ENCODE results near the gene SH3TC2. TPM values are rescaled to one million over a fixed set of nuclear protein-coding genes. Genes with fewer than 3 reads are reported as not detected.

The SH3TC2 gene
- total RNA-seq, 1 experiment from 2014 or later = 38.8 TPM

GRCh38 chr5:149043641-149044040 lies 19.2 kb downstream of the SH3TC2 start:
- H3K4me2 ChIP-seq = no peak overlapping the region
- H3K36me3 ChIP-seq (ENCODE audit: low read depth) = peaks cover 58% of the 10 kb centered on the region; the same call in 1 of the 2 replicates
- H3K4me1 ChIP-seq (replicated peaks; ENCODE audit: insufficient read depth) = no peaks in the 10 kb centered on the region
- no peak overlapping the region for H2AFZ ChIP-seq
- no peaks in the 10 kb centered on the region for H3K9me2 ChIP-seq (ENCODE audit: insufficient read depth)
- no peaks in the 10 kb centered on the region for H3K9me3 ChIP-seq (ENCODE audit: insufficient read depth, low read depth)
- intact Hi-C loops (cut with micrococcal nuclease; ENCODE audit: unreplicated experiment) = no loop called here
- H3F3A ChIP-seq (ENCODE audit: insufficient read depth, low read depth) = no peaks in the 10 kb centered on the region
- H3K27me3 ChIP-seq (ENCODE audit: insufficient read depth, low read depth) = no peaks in the 10 kb centered on the region
- H3K4me3 ChIP-seq = no peak overlapping the region
- H3K79me2 ChIP-seq (ENCODE audit: low read depth) = no peaks in the 10 kb centered on the region
- H3K27ac ChIP-seq = no peak overlapping the region
- no peaks in the 10 kb centered on the region for H4K20me1 ChIP-seq (ENCODE audit: insufficient read depth)
- TF ChIP-seq EZH2 (IDR thresholded peaks at IDR 0.05; ENCODE audit: low read depth) = no peak
- no peak for DNase-seq
- CTCF ChIA-PET = interaction anchor here (0.5 kb wide), 1 partner anchor 223 kb away, joined by 3 read pairs; no protein-coding TSS in a partner anchor
- no TSS peak for BruUV-seq (replicated peaks)
- POLR2A ChIA-PET (ENCODE audit: unreplicated experiment) = no interaction called here

- no peaks in the 10 kb centered on the region for H3K79me2 ChIP-seq (ENCODE audit: low read depth)
- no peaks in the 10 kb centered on the region for H3K9me3 ChIP-seq (ENCODE audit: insufficient read depth, low read depth)
- POLR2A ChIA-PET (ENCODE audit: unreplicated experiment) = no interaction called here
- no peak overlapping the region for H2AFZ ChIP-seq
- H3K4me2 ChIP-seq = no peak overlapping the region
- no TSS peak for BruUV-seq (replicated peaks)
- H3K27ac ChIP-seq = no peak overlapping the region
- H3K4me1 ChIP-seq (replicated peaks; ENCODE audit: insufficient read depth) = peaks cover 3% of the 10 kb centered on the region
- intact Hi-C loops (cut with micrococcal nuclease; ENCODE audit: unreplicated experiment) = no loop called here
- DNase-seq = no peak
- CTCF ChIA-PET = interaction anchor here (0.5 kb wide), 1 partner anchor 224 kb away, joined by 3 read pairs; no protein-coding TSS in a partner anchor
- H4K20me1 ChIP-seq (ENCODE audit: insufficient read depth) = no peaks in the 10 kb centered on the region
- peaks cover 59% of the 10 kb centered on the region; the same call in 1 of the 2 replicates for H3K36me3 ChIP-seq (ENCODE audit: low read depth)
- H3K27me3 ChIP-seq (ENCODE audit: insufficient read depth, low read depth) = no peaks in the 10 kb centered on the region
- TF ChIP-seq, protein P1, sequence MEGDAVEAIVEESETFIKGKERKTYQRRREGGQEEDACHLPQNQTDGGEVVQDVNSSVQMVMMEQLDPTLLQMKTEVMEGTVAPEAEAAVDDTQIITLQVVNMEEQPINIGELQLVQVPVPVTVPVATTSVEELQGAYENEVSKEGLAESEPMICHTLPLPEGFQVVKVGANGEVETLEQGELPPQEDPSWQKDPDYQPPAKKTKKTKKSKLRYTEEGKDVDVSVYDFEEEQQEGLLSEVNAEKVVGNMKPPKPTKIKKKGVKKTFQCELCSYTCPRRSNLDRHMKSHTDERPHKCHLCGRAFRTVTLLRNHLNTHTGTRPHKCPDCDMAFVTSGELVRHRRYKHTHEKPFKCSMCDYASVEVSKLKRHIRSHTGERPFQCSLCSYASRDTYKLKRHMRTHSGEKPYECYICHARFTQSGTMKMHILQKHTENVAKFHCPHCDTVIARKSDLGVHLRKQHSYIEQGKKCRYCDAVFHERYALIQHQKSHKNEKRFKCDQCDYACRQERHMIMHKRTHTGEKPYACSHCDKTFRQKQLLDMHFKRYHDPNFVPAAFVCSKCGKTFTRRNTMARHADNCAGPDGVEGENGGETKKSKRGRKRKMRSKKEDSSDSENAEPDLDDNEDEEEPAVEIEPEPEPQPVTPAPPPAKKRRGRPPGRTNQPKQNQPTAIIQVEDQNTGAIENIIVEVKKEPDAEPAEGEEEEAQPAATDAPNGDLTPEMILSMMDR (conservative IDR thresholded peaks at IDR 0.05) = no peak
- TF ChIP-seq EZH2 (IDR thresholded peaks at IDR 0.05; ENCODE audit: low read depth) = no peak
- no peaks in the 10 kb centered on the region for H3F3A ChIP-seq (ENCODE audit: insufficient read depth, low read depth)
- H3K9me2 ChIP-seq (ENCODE audit: insufficient read depth) = no peaks in the 10 kb centered on the region
- no peak overlapping the region for H3K4me3 ChIP-seq
Measured at GRCh38 chr5:149042865-149043264, 20.0 kb downstream of the SH3TC2 start.

DNA sequence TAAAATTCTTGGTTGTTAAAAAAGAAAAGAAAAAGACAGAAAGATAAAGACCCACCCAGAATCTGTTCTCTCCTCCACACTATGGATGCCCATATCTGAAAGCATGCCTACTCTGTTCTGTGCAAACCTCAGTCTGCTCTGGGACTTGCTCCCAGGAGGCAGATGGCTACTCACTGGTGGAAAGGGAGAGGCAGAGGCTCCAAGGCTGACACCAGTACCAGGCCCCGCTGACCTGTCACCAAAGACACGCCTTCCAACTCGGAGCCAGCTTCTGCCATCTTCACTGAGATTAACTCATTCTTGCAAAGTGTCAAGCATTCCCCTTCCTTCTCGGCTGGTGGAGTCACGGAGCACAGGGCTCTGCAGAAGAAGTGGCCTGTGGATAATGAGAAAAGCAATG lies 21.6 kb downstream of the SH3TC2 start:
- Histone ChIP-seq H3K9me2 (ENCODE audit: insufficient read depth) (no peaks in the 10 kb centered on the region), H3K4me2 (no peak overlapping the region), H3K36me3 (ENCODE audit: low read depth) (peaks cover 62% of the 10 kb centered on the region; the same call in 1 of the 2 replicates), H3K27me3 (ENCODE audit: insufficient read depth, low read depth) (no peaks in the 10 kb centered on the region), H2AFZ (no peak overlapping the region), H3K4me3 (no peak overlapping the region), H3K79me2 (ENCODE audit: low read depth) (no peaks in the 10 kb centered on the region), H4K20me1 (ENCODE audit: insufficient read depth) (no peaks in the 10 kb centered on the region), H3K9me3 (ENCODE audit: insufficient read depth, low read depth) (no peaks in the 10 kb centered on the region; the same call in 1 of the 2 replicates), H3K4me1 (replicated peaks; ENCODE audit: insufficient read depth) (peaks cover 19% of the 10 kb centered on the region), H3K27ac (no peak overlapping the region), H3F3A (ENCODE audit: insufficient read depth, low read depth) (peaks cover 11% of the 10 kb centered on the region; the same call in 1 of the 2 replicates)
- ChIA-PET POLR2A (ENCODE audit: unreplicated experiment) (no interaction called here), CTCF (no interaction called here)
- TF ChIP-seq, protein P1 (conservative IDR thresholded peaks at IDR 0.05) = no peak
- no peak for TF ChIP-seq EZH2 (IDR thresholded peaks at IDR 0.05; ENCODE audit: low read depth)
- intact Hi-C loops (cut with micrococcal nuclease; ENCODE audit: unreplicated experiment) = no loop called here
- BruUV-seq (replicated peaks) = no TSS peak
- DNase-seq = no peak

- ChIA-PET POLR2A (ENCODE audit: unreplicated experiment) (no interaction called here), CTCF (no interaction called here)
- intact Hi-C loops (cut with micrococcal nuclease; ENCODE audit: unreplicated experiment) = no loop called here
- no peaks in the 10 kb centered on the region for H3K79me2 ChIP-seq (ENCODE audit: low read depth)
- BruUV-seq (replicated peaks) = no TSS peak
- peaks cover 57% of the 10 kb centered on the region; the same call in 1 of the 2 replicates for H3K36me3 ChIP-seq (ENCODE audit: low read depth)
- H3K27me3 ChIP-seq (ENCODE audit: insufficient read depth, low read depth) = no peaks in the 10 kb centered on the region
- peaks cover 27% of the 10 kb centered on the region for H3K4me1 ChIP-seq (replicated peaks; ENCODE audit: insufficient read depth)
- no peak for DNase-seq
- TF ChIP-seq, protein P1 (conservative IDR thresholded peaks at IDR 0.05) = no peak
- TF ChIP-seq EZH2 (IDR thresholded peaks at IDR 0.05; ENCODE audit: low read depth) = no peak
- no peaks in the 10 kb centered on the region; the same call in 1 of the 2 replicates for H3K9me3 ChIP-seq (ENCODE audit: insufficient read depth, low read depth)
- no peak overlapping the region for H2AFZ ChIP-seq
- H3K27ac ChIP-seq = no peak overlapping the region
- H3K4me2 ChIP-seq = no peak overlapping the region
- H3K9me2 ChIP-seq (ENCODE audit: insufficient read depth) = no peaks in the 10 kb centered on the region
- H3F3A ChIP-seq (ENCODE audit: insufficient read depth, low read depth) = peaks cover 11% of the 10 kb centered on the region; the same call in 1 of the 2 replicates
- H4K20me1 ChIP-seq (ENCODE audit: insufficient read depth) = no peaks in the 10 kb centered on the region
- no peak overlapping the region for H3K4me3 ChIP-seq
Measured at GRCh38 chr5:149040421-149040820, 22.4 kb downstream of the SH3TC2 start.

Measured in PC-9 (cell line).